ENCODE data around the gene MACROD2. TPM values are rescaled to one million over a fixed set of nuclear protein-coding genes. Genes with fewer than 3 reads are reported as not detected.

The MACROD2 gene
- total RNA-seq, 1 donor from 2014 or later, result 3.5 TPM

- intact Hi-C loops (cut with DNase I), result no loop called here
- no peaks in the 10 kb centered on the region for H3K36me3 ChIP-seq
- H3K4me1 ChIP-seq, result no peaks in the 10 kb centered on the region
- no peaks in the 10 kb centered on the region for H3K27me3 ChIP-seq
- H3K9me3 ChIP-seq, result no peaks in the 10 kb centered on the region
- no peak for TF ChIP-seq CTCF (IDR thresholded peaks at IDR 0.05)
- DNase-seq (ENCODE audit: low spot score in 2 of 2), result no peak
- H3K4me3 ChIP-seq, result no peak overlapping the region
- H3K27ac ChIP-seq, result no peak overlapping the region
These were observed 2083.0 kb downstream of the MACROD2 start for GRCh38 chr20:16078172-16078898.

GRCh38 chr20:16081421-16081820, 2086.1 kb downstream of the MACROD2 start:
- Histone ChIP-seq H3K36me3 (no peaks in the 10 kb centered on the region), H3K27ac (no peak overlapping the region), H3K9me3 (no peaks in the 10 kb centered on the region), H3K4me1 (no peaks in the 10 kb centered on the region), H3K27me3 (no peaks in the 10 kb centered on the region), H3K4me3 (no peak overlapping the region)
- intact Hi-C loops (cut with DNase I), result no loop called here
- TF ChIP-seq CTCF (IDR thresholded peaks at IDR 0.05), result no peak
- DNase-seq (ENCODE audit: low spot score in 2 of 2), result no peak

DNA sequence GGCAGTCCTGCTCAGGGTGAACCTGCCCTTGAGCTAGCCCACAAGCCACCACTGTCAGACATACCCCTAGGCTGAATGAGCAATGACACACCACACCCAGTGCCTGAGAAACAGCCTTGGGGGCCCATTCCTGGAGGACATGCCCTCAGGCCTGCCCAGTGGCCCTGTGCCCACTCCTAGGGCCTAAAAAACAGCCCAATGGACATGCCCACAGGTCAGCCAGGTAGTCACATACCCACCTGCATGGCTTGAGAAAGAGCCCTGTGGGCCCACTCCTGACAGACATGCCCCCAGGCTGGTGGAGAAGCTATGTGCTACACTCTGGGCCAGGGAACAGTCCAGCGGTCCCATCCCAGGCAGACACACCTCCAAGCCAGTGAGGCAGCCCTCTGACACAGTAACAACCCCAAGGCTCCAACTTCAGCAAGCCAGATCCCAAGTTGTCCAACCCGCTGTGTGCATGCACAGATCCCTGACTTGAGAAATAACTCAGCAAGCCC, 2086.8 kb downstream of the MACROD2 start:
- no peak for TF ChIP-seq CTCF (IDR thresholded peaks at IDR 0.05)
- no peaks in the 10 kb centered on the region for H3K27me3 ChIP-seq
- H3K36me3 ChIP-seq, result no peaks in the 10 kb centered on the region
- H3K27ac ChIP-seq, result no peak overlapping the region
- H3K4me1 ChIP-seq, result no peaks in the 10 kb centered on the region
- no peak overlapping the region for H3K4me3 ChIP-seq
- intact Hi-C loops (cut with DNase I), result no loop called here
- no peak for DNase-seq (ENCODE audit: low spot score in 2 of 2)
- H3K9me3 ChIP-seq, result no peaks in the 10 kb centered on the region

- TF ChIP-seq CTCF (IDR thresholded peaks at IDR 0.05), result no peak
- no peaks in the 10 kb centered on the region for H3K4me1 ChIP-seq
- H3K27ac ChIP-seq, result no peak overlapping the region
- H3K27me3 ChIP-seq, result no peaks in the 10 kb centered on the region
- H3K9me3 ChIP-seq, result no peaks in the 10 kb centered on the region
- no peak for DNase-seq (ENCODE audit: low spot score in 2 of 2)
- no peak overlapping the region for H3K4me3 ChIP-seq
- no peaks in the 10 kb centered on the region for H3K36me3 ChIP-seq
- intact Hi-C loops (cut with DNase I), result no loop called here
These were observed 2088.4 kb downstream of the MACROD2 start for GRCh38 chr20:16083639-16084280.

DNA sequence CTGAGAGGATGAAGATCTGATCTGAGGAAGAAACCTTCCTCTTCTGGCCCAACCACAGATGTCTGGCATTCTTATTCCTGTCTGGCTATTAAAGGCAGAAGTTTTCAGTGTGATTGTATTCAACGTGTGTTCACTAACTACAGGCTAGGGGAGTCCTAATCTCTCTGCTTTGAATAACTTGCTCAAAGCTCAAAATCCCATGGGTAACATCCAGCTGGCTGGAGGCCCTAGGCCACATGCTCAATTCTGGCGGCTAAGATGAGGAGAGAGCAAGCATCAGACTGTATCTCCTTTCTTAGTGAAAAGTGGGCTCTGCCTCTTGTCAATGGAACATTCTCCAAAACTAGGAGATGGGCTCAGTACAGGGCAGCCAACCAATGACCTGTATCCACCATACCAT, 2099.9 kb downstream of the MACROD2 start:
- H3K4me3 ChIP-seq, result no peak overlapping the region
- no peaks in the 10 kb centered on the region for H3K27me3 ChIP-seq
- H3K36me3 ChIP-seq, result no peaks in the 10 kb centered on the region
- no peaks in the 10 kb centered on the region for H3K4me1 ChIP-seq
- intact Hi-C loops (cut with DNase I), result no loop called here
- DNase-seq (ENCODE audit: low spot score in 2 of 2), result no peak
- H3K27ac ChIP-seq, result no peak overlapping the region
- no peak for TF ChIP-seq CTCF (IDR thresholded peaks at IDR 0.05)
- H3K9me3 ChIP-seq, result peaks cover 0 to 3% of the 10 kb centered on the region in 2 donors
